ENCODE results near the gene DIS3L2. TPM values are rescaled to one million over a fixed set of nuclear protein-coding genes. Genes with fewer than 3 reads are reported as not detected.

The DIS3L2 gene
- total RNA-seq, 2 donors from 2014 or later = 39.5 to 42.4 TPM

DNA sequence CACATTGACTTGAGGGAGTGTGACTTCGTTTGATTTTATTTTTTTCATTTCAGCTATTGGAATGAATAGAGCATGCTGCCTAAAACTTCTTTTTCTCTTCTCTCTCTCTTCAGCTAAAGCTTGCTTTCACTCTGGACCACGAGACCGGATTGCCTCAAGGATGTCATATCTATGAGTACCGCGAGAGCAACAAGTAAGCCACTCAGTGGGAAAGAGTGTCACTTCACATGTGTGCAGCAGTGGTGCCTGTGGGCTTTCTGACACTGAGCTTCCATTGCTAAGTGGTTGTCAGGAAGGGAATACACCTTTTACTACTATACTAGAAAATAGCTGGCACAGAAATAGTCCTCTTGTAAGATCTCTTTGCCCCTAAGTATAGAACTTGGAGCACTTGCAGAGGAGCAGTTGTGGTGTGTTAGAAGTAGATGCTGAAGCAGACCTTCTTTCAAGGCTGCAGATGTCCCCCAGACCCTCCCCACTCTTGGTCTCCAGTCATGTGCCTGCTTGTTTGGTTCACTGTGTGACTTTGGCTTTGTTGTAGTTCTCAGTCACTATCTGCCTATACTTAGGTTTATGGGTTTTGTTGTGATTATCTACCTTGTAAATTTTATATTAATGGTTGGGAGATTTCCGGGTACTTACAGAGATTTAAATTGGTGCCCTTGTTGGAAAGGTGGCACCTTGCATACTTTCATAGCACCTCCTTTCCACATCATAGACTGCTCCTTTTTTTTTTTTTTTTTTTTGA lies 338.6 kb downstream of the DIS3L2 start:
- Histone ChIP-seq H3K9me3 (ENCODE audit: control insufficient read depth, low read length) (no peaks in the 10 kb centered on the region), H3K27me3 (ENCODE audit: control insufficient read depth, insufficient read depth, low read length, poor library complexity, severe bottlenecking) (no peaks in the 10 kb centered on the region), H3K36me3 (ENCODE audit: control insufficient read depth, insufficient read depth, low read length) (no peaks in the 10 kb centered on the region), H3K4me1 (ENCODE audit: control insufficient read depth, insufficient read depth, low read length) (no peaks in the 10 kb centered on the region), H3K27ac (ENCODE audit: low read depth, low read length) (no peak overlapping the region), H3K9ac (ENCODE audit: extremely low read depth, low read length, poor library complexity, severe bottlenecking) (no peak overlapping the region), H3K4me3 (ENCODE audit: low read length) (no peak overlapping the region)
- WGBS, 2 experiments (ENCODE audit: insufficient coverage in 1 of 2, insufficient read length in 1 of 2) = 92 to 100% methylated on average over 4 to 6 of the region's 6 CpGs
- H3K4me3 Mint-ChIP-seq = no peak overlapping the region
- TF ChIP-seq, protein P1, sequence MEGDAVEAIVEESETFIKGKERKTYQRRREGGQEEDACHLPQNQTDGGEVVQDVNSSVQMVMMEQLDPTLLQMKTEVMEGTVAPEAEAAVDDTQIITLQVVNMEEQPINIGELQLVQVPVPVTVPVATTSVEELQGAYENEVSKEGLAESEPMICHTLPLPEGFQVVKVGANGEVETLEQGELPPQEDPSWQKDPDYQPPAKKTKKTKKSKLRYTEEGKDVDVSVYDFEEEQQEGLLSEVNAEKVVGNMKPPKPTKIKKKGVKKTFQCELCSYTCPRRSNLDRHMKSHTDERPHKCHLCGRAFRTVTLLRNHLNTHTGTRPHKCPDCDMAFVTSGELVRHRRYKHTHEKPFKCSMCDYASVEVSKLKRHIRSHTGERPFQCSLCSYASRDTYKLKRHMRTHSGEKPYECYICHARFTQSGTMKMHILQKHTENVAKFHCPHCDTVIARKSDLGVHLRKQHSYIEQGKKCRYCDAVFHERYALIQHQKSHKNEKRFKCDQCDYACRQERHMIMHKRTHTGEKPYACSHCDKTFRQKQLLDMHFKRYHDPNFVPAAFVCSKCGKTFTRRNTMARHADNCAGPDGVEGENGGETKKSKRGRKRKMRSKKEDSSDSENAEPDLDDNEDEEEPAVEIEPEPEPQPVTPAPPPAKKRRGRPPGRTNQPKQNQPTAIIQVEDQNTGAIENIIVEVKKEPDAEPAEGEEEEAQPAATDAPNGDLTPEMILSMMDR (conservative IDR thresholded peaks at IDR 0.05) = no peak
- H3K27ac Mint-ChIP-seq = no peak overlapping the region
- H3K27me3 Mint-ChIP-seq (ENCODE audit: insufficient read depth) = no peaks in the 10 kb centered on the region
- H3K36me3 Mint-ChIP-seq (ENCODE audit: low read depth) = peaks cover 14% of the 10 kb centered on the region
- DNase-seq = no peak
- H3K9me3 Mint-ChIP-seq = no peaks in the 10 kb centered on the region
- H3K4me1 Mint-ChIP-seq = peaks cover 4% of the 10 kb centered on the region

DNA sequence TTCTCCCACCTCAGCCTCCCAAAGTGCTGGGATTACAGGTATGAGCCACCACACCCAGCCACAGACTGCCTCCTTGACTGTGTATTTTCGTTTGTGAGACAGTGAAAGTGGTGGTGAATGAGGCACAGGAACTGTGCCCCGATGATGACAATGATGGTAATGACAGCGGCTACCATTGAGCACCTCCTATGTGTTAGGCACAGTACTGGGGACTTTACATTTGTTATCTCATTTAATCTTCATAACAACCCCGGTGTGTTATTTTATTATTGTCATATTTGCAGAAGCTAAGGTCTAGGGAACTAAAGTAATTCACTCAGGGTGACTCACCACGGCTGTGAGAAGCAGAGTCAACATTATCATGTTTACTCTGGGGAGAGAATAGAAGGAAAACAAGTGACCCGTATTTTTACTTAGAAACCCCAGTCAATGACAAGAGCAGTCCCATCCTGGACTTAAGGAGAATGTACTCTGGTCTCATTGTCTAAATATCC lies 339.4 kb downstream of the DIS3L2 start:
- Mint-ChIP-seq H3K9me3 (no peaks in the 10 kb centered on the region), H3K4me3 (no peak overlapping the region), H3K36me3 (ENCODE audit: low read depth) (peaks cover 14% of the 10 kb centered on the region), H3K27ac (no peak overlapping the region), H3K4me1 (peaks cover 4% of the 10 kb centered on the region), H3K27me3 (ENCODE audit: insufficient read depth) (no peaks in the 10 kb centered on the region)
- Histone ChIP-seq H3K27ac (ENCODE audit: low read depth, low read length) (no peak overlapping the region), H3K27me3 (ENCODE audit: control insufficient read depth, insufficient read depth, low read length, poor library complexity, severe bottlenecking) (no peaks in the 10 kb centered on the region), H3K4me1 (ENCODE audit: control insufficient read depth, insufficient read depth, low read length) (no peaks in the 10 kb centered on the region), H3K9ac (ENCODE audit: extremely low read depth, low read length, poor library complexity, severe bottlenecking) (no peak overlapping the region), H3K4me3 (ENCODE audit: low read length) (no peak overlapping the region), H3K9me3 (ENCODE audit: control insufficient read depth, low read length) (no peaks in the 10 kb centered on the region), H3K36me3 (ENCODE audit: control insufficient read depth, insufficient read depth, low read length) (no peaks in the 10 kb centered on the region)
- no peak for DNase-seq
- TF ChIP-seq, protein P1 (conservative IDR thresholded peaks at IDR 0.05) = no peak
- 93% methylated on average over 5 to 6 of the region's 6 CpGs for WGBS, 2 experiments (ENCODE audit: insufficient coverage in 1 of 2, insufficient read length in 1 of 2)

DNA sequence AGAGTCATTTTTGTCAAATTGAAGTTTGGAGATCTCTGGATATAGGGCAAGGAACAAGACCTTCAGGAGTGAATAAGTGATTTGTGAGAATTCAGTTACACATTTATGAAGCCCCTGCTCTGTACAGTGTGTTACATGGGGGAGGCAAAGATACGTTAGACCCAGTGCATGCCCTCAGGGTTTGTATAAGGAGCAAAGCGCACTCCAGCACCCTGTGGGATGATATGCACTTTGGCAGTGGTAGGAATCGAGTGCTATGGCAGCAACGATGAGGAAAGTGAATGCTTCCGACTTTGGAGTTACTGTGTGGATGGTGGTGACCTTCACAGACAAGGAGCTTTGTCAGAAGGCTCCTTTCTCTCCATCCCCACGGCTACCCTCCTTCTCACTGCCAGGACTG lies 342.7 kb downstream of the DIS3L2 start:
- Histone ChIP-seq H3K4me3 (ENCODE audit: low read length) (no peak overlapping the region), H3K9ac (ENCODE audit: extremely low read depth, low read length, poor library complexity, severe bottlenecking) (no peak overlapping the region), H3K36me3 (ENCODE audit: control insufficient read depth, insufficient read depth, low read length) (no peaks in the 10 kb centered on the region), H3K27ac (ENCODE audit: low read depth, low read length) (no peak overlapping the region), H3K27me3 (ENCODE audit: control insufficient read depth, insufficient read depth, low read length, poor library complexity, severe bottlenecking) (no peaks in the 10 kb centered on the region), H3K9me3 (ENCODE audit: control insufficient read depth, low read length) (no peaks in the 10 kb centered on the region), H3K4me1 (ENCODE audit: control insufficient read depth, insufficient read depth, low read length) (no peaks in the 10 kb centered on the region)
- peaks cover 6% of the 10 kb centered on the region for H3K4me1 Mint-ChIP-seq
- H3K9me3 Mint-ChIP-seq = no peaks in the 10 kb centered on the region
- H3K36me3 Mint-ChIP-seq (ENCODE audit: low read depth) = peaks cover 12% of the 10 kb centered on the region
- H3K27me3 Mint-ChIP-seq (ENCODE audit: insufficient read depth) = no peaks in the 10 kb centered on the region
- 89 to 92% methylated on average over 3 to 6 of the region's 6 CpGs for WGBS, 2 experiments (ENCODE audit: insufficient coverage in 1 of 2, insufficient read length in 1 of 2)
- TF ChIP-seq, protein P1 (conservative IDR thresholded peaks at IDR 0.05) = no peak
- DNase-seq = no peak
- H3K27ac Mint-ChIP-seq = no peak overlapping the region
- H3K4me3 Mint-ChIP-seq = no peak overlapping the region

All from endodermal cell (in vitro differentiated cells).